ENCODE measurements around the gene PRR30.

DNA sequence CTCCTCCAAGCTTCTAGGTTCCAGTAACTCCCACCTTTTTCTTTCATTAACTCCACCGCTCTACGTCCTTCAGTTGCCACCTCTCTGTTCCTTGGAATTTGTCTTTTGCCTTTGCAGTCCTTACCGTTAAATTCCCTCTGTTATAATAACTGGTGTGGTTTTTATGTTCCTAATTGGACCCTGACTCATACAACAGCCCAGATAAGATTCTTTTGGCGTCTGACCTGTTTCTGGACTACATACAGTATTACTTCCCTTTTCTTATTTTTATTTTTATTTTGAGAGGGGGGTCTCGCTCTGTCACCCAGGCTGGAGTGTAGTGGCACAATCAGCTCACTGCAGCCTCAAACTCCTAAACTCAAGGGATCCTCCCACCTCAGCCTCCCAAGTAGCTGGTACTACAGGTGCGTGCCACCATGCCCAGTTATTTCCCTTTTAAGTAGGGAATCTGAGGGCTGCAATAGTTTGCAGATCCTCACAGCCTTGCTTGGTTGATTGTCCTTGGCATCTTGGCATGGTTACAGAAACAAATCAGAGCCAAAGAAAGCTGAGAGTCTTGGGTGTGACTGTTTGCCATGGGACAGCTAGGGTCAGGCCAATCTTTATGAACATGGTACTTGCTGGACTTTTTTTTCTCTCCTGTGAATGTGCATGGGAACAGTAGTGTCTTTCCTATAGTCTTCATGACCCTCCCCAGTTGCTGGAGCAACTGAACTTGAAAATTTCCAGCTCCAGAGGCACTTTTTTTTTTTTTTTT is 31.5 kb upstream of the PRR30 start:
- TF ChIP-seq, protein P1, sequence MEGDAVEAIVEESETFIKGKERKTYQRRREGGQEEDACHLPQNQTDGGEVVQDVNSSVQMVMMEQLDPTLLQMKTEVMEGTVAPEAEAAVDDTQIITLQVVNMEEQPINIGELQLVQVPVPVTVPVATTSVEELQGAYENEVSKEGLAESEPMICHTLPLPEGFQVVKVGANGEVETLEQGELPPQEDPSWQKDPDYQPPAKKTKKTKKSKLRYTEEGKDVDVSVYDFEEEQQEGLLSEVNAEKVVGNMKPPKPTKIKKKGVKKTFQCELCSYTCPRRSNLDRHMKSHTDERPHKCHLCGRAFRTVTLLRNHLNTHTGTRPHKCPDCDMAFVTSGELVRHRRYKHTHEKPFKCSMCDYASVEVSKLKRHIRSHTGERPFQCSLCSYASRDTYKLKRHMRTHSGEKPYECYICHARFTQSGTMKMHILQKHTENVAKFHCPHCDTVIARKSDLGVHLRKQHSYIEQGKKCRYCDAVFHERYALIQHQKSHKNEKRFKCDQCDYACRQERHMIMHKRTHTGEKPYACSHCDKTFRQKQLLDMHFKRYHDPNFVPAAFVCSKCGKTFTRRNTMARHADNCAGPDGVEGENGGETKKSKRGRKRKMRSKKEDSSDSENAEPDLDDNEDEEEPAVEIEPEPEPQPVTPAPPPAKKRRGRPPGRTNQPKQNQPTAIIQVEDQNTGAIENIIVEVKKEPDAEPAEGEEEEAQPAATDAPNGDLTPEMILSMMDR (IDR thresholded peaks at IDR 0.05), result no peak
- no peak for TF ChIP-seq POLR2AphosphoS5 (IDR thresholded peaks at IDR 0.05)

Measured in esophagus muscularis mucosa (tissue), 3 donors.